Measurements from ENCODE around the gene GCA. TPM values are rescaled to one million over a fixed set of nuclear protein-coding genes. Genes with fewer than 3 reads are reported as not detected.

Gene GCA, protein sequence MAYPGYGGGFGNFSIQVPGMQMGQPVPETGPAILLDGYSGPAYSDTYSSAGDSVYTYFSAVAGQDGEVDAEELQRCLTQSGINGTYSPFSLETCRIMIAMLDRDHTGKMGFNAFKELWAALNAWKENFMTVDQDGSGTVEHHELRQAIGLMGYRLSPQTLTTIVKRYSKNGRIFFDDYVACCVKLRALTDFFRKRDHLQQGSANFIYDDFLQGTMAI
- 94.0 TPM for total RNA-seq
- long read RNA-seq, transcript GCA-204 (8 exons, 1,992 nt), result major isoform, 65 of 86 reads
- long read RNA-seq, partial matches to known transcripts, result 7 of 86 reads
- long read RNA-seq, other reads (novel, unspliced or antisense), result 13 of 86 reads

DNA sequence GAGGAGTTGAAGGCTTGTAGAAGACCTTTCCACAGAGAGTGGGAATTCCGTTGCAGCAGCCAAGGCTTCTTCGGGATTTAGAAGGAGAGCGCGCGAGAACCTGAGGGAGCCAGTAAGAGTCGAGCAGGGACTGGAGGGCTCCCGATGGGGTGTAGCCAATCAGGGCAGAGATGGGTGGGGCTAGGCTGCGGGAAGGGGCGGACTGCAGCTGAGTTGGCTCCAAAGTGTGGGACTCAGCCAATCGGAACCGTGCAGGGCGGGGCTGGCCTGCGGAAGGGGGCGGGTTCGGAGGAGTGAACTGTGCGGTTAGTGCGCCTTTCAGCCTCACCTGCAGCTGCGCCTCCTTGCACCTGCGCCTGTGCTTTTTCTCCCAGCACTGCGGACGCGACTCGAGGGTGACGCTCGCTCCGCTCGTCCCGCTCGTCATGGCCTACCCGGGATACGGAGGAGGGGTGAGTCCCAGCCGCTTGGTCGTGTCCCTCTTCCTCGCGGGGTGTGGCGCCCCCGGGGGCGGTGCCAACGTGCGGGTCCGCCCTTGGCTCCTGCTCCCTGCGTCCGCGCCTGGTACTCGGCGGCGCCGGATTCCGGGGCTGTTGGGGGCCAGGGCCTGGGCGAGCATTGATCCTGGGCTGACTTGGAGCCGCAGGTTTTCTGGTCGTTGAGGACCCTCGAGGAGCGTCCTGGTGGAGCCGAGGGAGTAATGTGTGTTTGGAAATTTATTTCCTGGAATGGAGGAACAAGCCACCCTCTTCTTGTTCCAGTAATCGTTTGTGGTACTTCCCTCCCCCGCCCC, at the start of gene GCA:
Gene GCA, plus strand, starts transcription at position 309 of the 793 bp plus-strand sequence. Its CDS starts 117 bp downstream, at position 426.
- Histone ChIP-seq H3K9me3 (no peaks in the 10 kb centered on the region), H3K4me1 (peaks cover 16% of the 10 kb centered on the region), H3K4me3 (peak within 1 kb of the TSS; percentile 80), H3K27ac (peak within 1 kb of the TSS; percentile 87), H3K27me3 (ENCODE audit: low read depth) (no peaks in the 10 kb centered on the region), H3K36me3 (no peaks in the 10 kb centered on the region)
- TF ChIP-seq, protein P1, sequence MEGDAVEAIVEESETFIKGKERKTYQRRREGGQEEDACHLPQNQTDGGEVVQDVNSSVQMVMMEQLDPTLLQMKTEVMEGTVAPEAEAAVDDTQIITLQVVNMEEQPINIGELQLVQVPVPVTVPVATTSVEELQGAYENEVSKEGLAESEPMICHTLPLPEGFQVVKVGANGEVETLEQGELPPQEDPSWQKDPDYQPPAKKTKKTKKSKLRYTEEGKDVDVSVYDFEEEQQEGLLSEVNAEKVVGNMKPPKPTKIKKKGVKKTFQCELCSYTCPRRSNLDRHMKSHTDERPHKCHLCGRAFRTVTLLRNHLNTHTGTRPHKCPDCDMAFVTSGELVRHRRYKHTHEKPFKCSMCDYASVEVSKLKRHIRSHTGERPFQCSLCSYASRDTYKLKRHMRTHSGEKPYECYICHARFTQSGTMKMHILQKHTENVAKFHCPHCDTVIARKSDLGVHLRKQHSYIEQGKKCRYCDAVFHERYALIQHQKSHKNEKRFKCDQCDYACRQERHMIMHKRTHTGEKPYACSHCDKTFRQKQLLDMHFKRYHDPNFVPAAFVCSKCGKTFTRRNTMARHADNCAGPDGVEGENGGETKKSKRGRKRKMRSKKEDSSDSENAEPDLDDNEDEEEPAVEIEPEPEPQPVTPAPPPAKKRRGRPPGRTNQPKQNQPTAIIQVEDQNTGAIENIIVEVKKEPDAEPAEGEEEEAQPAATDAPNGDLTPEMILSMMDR (IDR thresholded peaks at IDR 0.05), result no peak
- peak; percentile 99 to 100 for ATAC-seq
- intact Hi-C loops (cut with DNase I), result no loop called here
- peak; percentile 98 for DNase-seq

DNA sequence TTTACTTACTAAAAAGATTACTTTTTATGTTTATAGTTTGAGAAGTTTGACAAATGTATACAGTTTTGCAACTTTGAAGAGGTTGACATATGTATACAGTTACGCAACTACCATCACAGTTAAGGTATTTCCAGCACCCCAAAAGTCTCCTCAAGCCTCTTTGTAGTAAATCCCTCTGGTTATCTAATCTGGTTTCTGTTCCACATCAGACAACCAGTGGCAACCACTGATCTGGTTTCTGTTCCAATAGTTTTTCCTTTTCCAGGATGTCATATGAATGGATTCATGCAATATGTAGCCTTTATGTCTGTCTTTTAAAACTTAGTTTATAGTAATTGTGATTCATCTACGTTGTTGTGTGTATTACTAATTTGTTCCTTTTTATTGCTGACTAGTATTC, 48.9 kb upstream of the GCA start:
- intact Hi-C loops (cut with DNase I), result no loop called here
- Histone ChIP-seq H3K4me1 (peaks cover 7% of the 10 kb centered on the region), H3K27ac (no peak overlapping the region), H3K36me3 (no peaks in the 10 kb centered on the region), H3K9me3 (no peaks in the 10 kb centered on the region), H3K27me3 (ENCODE audit: low read depth) (no peaks in the 10 kb centered on the region), H3K4me3 (no peak overlapping the region)
- TF ChIP-seq, protein P1 (IDR thresholded peaks at IDR 0.05), result no peak
- ATAC-seq, result no peak
- no peak for DNase-seq

DNA sequence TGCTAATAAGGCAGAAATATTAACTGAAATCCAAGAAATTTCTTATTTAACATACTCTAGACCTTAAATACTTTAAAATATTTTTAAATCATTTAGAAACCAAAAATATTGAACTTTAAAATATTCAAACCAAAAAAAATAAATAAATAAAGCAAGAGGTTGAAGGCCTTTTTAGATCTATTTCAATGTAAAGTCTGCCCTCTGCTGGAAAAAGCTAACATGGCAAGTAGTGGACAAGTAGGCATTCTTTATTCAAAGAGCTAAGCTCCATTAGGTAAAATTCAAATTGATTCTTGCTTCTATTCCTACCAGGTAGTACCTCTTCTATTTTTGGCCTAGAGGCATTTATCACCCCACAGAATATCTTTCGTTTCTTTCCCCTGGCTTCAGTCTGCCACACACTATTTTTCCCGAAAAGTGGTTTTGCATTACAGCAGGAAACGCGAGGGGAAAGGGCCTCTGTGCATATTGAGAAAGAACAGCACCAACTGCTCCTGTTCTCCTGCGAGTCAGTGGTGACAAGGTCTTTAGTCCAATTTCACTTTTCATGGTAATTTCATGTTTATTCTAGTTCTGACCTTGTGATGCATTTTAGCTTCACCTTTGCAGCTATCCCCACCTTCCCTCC, 45.9 kb upstream of the GCA start:
- intact Hi-C loops (cut with DNase I), result no loop called here
- Histone ChIP-seq H3K27me3 (ENCODE audit: low read depth) (no peaks in the 10 kb centered on the region), H3K4me3 (no peak overlapping the region), H3K36me3 (no peaks in the 10 kb centered on the region), H3K4me1 (no peaks in the 10 kb centered on the region), H3K9me3 (no peaks in the 10 kb centered on the region), H3K27ac (no peak overlapping the region)
- DNase-seq (no peak), ATAC-seq (peak; percentile 64 to 69)
- TF ChIP-seq, protein P1 (IDR thresholded peaks at IDR 0.05), result peak; percentile 92

DNA sequence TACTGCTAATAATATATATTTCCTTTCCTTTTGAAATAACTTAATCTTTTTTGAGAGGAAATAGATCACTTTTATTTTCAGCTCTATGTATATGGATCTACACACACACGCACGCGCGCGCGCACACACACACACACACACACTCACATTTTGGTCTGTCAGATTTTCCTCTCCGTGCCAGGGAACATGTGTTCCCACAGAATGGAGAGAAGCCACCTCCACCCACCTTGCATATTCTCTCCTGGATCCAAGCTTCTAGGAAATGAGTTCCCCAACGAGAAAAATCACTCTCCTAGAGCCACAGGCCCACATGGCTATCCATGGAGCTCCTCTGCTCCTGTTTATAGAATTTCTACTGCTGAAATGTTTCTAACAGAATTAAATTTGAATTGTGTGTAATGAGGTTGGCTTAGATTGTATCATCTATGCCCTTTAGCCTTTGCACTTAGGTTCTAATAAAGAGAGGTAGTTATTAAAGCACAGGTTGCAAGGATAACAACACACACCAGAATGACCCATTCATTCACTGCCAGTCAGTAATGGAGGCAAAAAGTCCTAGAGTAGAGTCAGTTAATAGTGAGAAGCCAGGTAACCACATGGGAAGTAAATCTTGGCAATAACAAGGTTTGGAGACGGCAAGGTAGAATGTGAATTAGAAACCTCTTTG, 45.1 kb upstream of the GCA start:
- Histone ChIP-seq H3K27ac (no peak overlapping the region), H3K4me1 (no peaks in the 10 kb centered on the region), H3K9me3 (no peaks in the 10 kb centered on the region), H3K36me3 (peaks cover 2% of the 10 kb centered on the region), H3K27me3 (ENCODE audit: low read depth) (no peaks in the 10 kb centered on the region), H3K4me3 (no peak overlapping the region)
- ATAC-seq, result no peak
- intact Hi-C loops (cut with DNase I), result no loop called here
- TF ChIP-seq, protein P1 (IDR thresholded peaks at IDR 0.05), result no peak
- no peak for DNase-seq

DNA sequence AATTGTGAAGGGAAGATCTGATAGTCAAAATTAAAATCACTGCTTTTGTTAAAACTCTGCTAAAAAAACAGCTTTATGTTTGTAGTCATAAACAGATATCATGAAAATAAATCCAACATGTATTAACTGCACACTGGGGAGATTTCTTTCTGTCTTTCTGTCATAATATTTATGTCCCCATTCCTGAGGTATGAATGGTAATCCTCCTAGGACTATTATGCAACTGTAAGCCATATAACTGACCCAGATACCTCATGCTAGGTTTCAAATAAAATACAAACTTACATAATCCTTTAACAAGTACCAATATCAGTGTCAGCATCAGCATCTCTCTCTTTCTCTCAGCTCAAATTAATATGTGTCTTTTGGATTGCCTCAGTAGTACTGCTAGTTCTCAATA, 43.7 kb upstream of the GCA start:
- intact Hi-C loops (cut with DNase I), result loop anchor here (5.0 to 10.0 kb wide), 2 partner anchors 78 to 145 kb away; partner anchors contain the start of gene GCG
- H3K36me3 ChIP-seq, result peaks cover 14% of the 10 kb centered on the region
- no peak for DNase-seq
- H3K9me3 ChIP-seq, result no peaks in the 10 kb centered on the region
- no peak for ATAC-seq
- H3K27me3 ChIP-seq (ENCODE audit: low read depth), result no peaks in the 10 kb centered on the region
- no peak overlapping the region for H3K27ac ChIP-seq
- H3K4me3 ChIP-seq, result no peak overlapping the region
- TF ChIP-seq, protein P1 (IDR thresholded peaks at IDR 0.05), result no peak
- H3K4me1 ChIP-seq, result no peaks in the 10 kb centered on the region
